HepG2 (cell line): ENCODE measurements around the gene TMEFF2. TPM values are rescaled to one million over a fixed set of nuclear protein-coding genes. Genes with fewer than 3 reads are reported as not detected.

Experiments used
- ATAC-seq: fragments of 200-7000 bp; cut with Tn5 transposase; 3 replicates; pipeline ENCODE4 v1.9.1; 2020; ENCODE audit warnings: mild to moderate bottlenecking, moderate library complexity
- BruUV-seq: library from RNA; stranded (reverse); fragments of 400-500 nt; replicated peaks from 2 replicates; lab custom pipeline; 2021; lab: Mats Ljungman, UMichigan
- CTCF ChIA-PET: fragments of 300-600 bp; formaldehyde crosslinking; extraction: SDS; loops from one replicate; lab custom pipeline; 2021; ENCODE audit warnings: low total read pairs, inconsistent platforms, low intra/inter-chr PET ratio; lab: Yijun Ruan, JAX
- POLR2A ChIA-PET: fragments of 350-600 bp; sonication (Branson Sonifier 250); formaldehyde crosslinking; loops from one replicate; lab custom pipeline; 2020; ENCODE audit warnings: antibody characterized with exemption, inconsistent platforms; lab: Yijun Ruan, JAX
- DNase-seq: peaks from one replicate; pipeline ENCODE4 v3.0.0-alpha.2; 2015; ENCODE audit warnings: low spot score
- FAIRE-seq: peaks from 3 replicates; lab custom pipeline; 2011; peaks lifted over from hg19 to GRCh38; lab: Jason Lieb, UNC
- H2AFZ ChIP-seq: one replicate; pipeline ENCODE4 v1.6.1; 2011; ENCODE audit warnings: low read length, inconsistent platforms
- H3K27ac ChIP-seq: fragments of 300-600 bp; 3 replicates; pipeline ENCODE4 v1.8.0; 2011; ENCODE audit warnings: mixed run types, mild to moderate bottlenecking, mixed read lengths, low read length, inconsistent platforms; ENCODE audit not compliant: insufficient read depth; ENCODE audit errors: extremely low read length
- H3K27me3 ChIP-seq, 2 experiments: fragments of 200-600 bp in 1 of 2; 2 replicates in 1 of 2; 3 replicates in 1 of 2; pipeline versions ENCODE4 v1.6.0 to v1.8.0; 2011; ENCODE audit warnings: low read length in 2 of 2, mild to moderate bottlenecking in 2 of 2, moderate library complexity in 2 of 2, inconsistent platforms in 1 of 2; ENCODE audit not compliant: insufficient read depth in 2 of 2, control insufficient read depth in 1 of 2
- H3K36me3 ChIP-seq, 2 experiments: fragments of 200-600 bp in 1 of 2; replicated peaks in 1 of 2; 2 replicates in 1 of 2; 3 replicates in 1 of 2; pipeline versions ENCODE4 v1.5.1 to v1.8.0; 2011; ENCODE audit warnings: low read length in 2 of 2, inconsistent platforms in 1 of 2; ENCODE audit not compliant: insufficient read depth in 2 of 2, control insufficient read depth in 1 of 2
- H3K4me1 ChIP-seq: 2 replicates; pipeline ENCODE4 v1.5.1; 2012; ENCODE audit warnings: low read length, inconsistent platforms; ENCODE audit not compliant: insufficient read depth
- H3K4me2 ChIP-seq: 2 replicates; pipeline ENCODE4 v1.6.0; 2011; ENCODE audit warnings: low read depth, low read length, inconsistent platforms
- H3K4me3 ChIP-seq, 3 experiments: fragments of 200-600 bp in 1 of 3; sonication (generic), shearing (Covaris generic) in 1 of 3; replicated peaks in 1 of 3; 2 replicates each; pipeline ENCODE4 v1.5.1; 2011 to 2016; ENCODE audit warnings: low read length in 3 of 3, inconsistent platforms in 2 of 3, low read depth in 2 of 3, mild to moderate bottlenecking in 2 of 3, control low read depth in 1 of 3, mixed read lengths in 1 of 3; ENCODE audit not compliant: insufficient read depth in 1 of 3
- H3K79me2 ChIP-seq: one replicate; pipeline ENCODE4 v1.6.1; 2011; ENCODE audit warnings: low read length, inconsistent platforms; ENCODE audit not compliant: insufficient read depth
- H3K9ac ChIP-seq: 2 replicates; pipeline ENCODE4 v1.6.0; 2011; ENCODE audit warnings: mild to moderate bottlenecking, low read depth, low read length, inconsistent platforms; ENCODE audit not compliant: insufficient read depth
- H3K9me3 ChIP-seq: 2 replicates; pipeline ENCODE4 v1.5.1; 2012; ENCODE audit warnings: mild to moderate bottlenecking, low read length
- H4K20me1 ChIP-seq: 2 replicates; pipeline ENCODE4 v1.6.0; 2011; ENCODE audit warnings: inconsistent platforms, mild to moderate bottlenecking, low read length, moderate library complexity; ENCODE audit not compliant: insufficient read depth
- DNMT1 ChIP-seq: sonication (generic); formaldehyde crosslinking; IDR thresholded peaks from 2 replicates; pipeline ENCODE4 v1.5.1; 2020; ENCODE audit warnings: mild to moderate bottlenecking, missing genetic modification reagents
- KLF11 ChIP-seq: IDR thresholded peaks from 2 replicates; pipeline ENCODE4 v1.6.1; 2016; ENCODE audit warnings: missing compliant biosample characterization
- RCOR2 ChIP-seq: IDR thresholded peaks from 2 replicates; pipeline ENCODE4 v1.6.1; 2016; ENCODE audit warnings: missing biosample characterization, missing genetic modification reagents
- SOX13 ChIP-seq, 3 experiments: fragments of 450-650 bp in 1 of 3; sonication (generic) in 1 of 3; formaldehyde crosslinking in 1 of 3; IDR thresholded peaks in 2 of 3; conservative IDR thresholded peaks in 1 of 3; 2 replicates each; pipeline versions ENCODE4 v1.5.0 to v1.6.1; 2016 to 2020; ENCODE audit warnings: antibody characterized with exemption in 1 of 3, mild to moderate bottlenecking in 1 of 3, missing compliant biosample characterization in 1 of 3, missing genetic modification reagents in 1 of 3, moderate library complexity in 1 of 3
- ZFP82 ChIP-seq: sonication (generic); formaldehyde crosslinking; IDR thresholded peaks from 2 replicates; pipeline ENCODE4 v1.5.1; 2020; ENCODE audit warnings: mild to moderate bottlenecking, missing genetic modification reagents, borderline replicate concordance
- ZNF296 ChIP-seq: sonication (generic); formaldehyde crosslinking; conservative IDR thresholded peaks from 2 replicates; pipeline ENCODE4 v1.5.0; 2020; ENCODE audit warnings: mild to moderate bottlenecking, missing genetic modification reagents
- ZNF775 ChIP-seq: sonication (generic); formaldehyde crosslinking; IDR thresholded peaks from 2 replicates; pipeline ENCODE4 v1.4.0; 2020; ENCODE audit warnings: missing genetic modification reagents, mild to moderate bottlenecking, moderate library complexity, borderline replicate concordance
- in situ Hi-C: cut with HindIII; loops from 2 replicates; pipeline ENCODE4 v1.10.0; 2017; ENCODE audit warnings: low pct_unique_long_range_greater_than_20kb; ENCODE audit not compliant: extremely low pct_ligation_motif_present
- intact Hi-C: fragments of 100-400 bp; cut with micrococcal nuclease; formaldehyde crosslinking; loops from one replicate; pipeline ENCODE4 v1.10.0; 2022; ENCODE audit not compliant: unreplicated experiment
- polyA plus RNA-seq, 8 experiments: library from polyadenylated mRNA; depleted of rRNA in 3 of 8; stranded (reverse) in 7 of 8; unstranded in 1 of 8; fragments of >200 nt; fragmentation: Illumina TruSeq in 4 of 8; extraction: Trizol in 4 of 8; gene quantifications; 2 replicates each; pipeline versions ENCODE4 v1.2.1 to v1.2.3, GENCODE V29; 2011 to 2016; ENCODE audit warnings: low read depth in 4 of 8, missing spikeins in 1 of 8, mixed read lengths in 1 of 8; ENCODE audit not compliant: insufficient read depth in 1 of 8
- total RNA-seq, 5 experiments: library from RNA; depleted of rRNA; stranded (reverse); fragments of >200 nt; fragmentation: Illumina TruSeq; extraction: Trizol; gene quantifications; 2 replicates each; pipeline ENCODE4 v1.2.3, GENCODE V29; 2016; ENCODE audit warnings: low read depth in 1 of 5
- TF ChIP-seq, protein P1 (sequence below): sonication (generic); formaldehyde crosslinking; IDR thresholded peaks from 2 replicates; pipeline ENCODE4 v1.5.1; 2020; ENCODE audit warnings: mild to moderate bottlenecking, missing genetic modification reagents, borderline replicate concordance

Gene TMEFF2
- total and polyA plus RNA-seq, 2 of the 13 experiments (the other 11 are each of a cell fraction or from before 2014, with no cell fraction given) = not detected

GRCh38 chr2:192208848-192209247, 14.1 kb upstream of the TMEFF2 start:
- ATAC-seq = no peak
- Histone ChIP-seq H3K9me3 (no peaks in the 10 kb centered on the region), H4K20me1 (no peaks in the 10 kb centered on the region), H3K9ac (no peak overlapping the region), H3K4me1 (no peaks in the 10 kb centered on the region), H3K27me3 (no peaks in the 10 kb centered on the region), H3K4me2 (no peak overlapping the region), H2AFZ (no peak overlapping the region), H3K79me2 (no peaks in the 10 kb centered on the region), H3K36me3 (no peaks in the 10 kb centered on the region), H3K27ac (no peak overlapping the region), H3K4me3 (no peak overlapping the region)
- FAIRE-seq = no peak
- intact Hi-C loops (no loop called here), in situ Hi-C loops (no loop called here)
- TF ChIP-seq, protein P1, sequence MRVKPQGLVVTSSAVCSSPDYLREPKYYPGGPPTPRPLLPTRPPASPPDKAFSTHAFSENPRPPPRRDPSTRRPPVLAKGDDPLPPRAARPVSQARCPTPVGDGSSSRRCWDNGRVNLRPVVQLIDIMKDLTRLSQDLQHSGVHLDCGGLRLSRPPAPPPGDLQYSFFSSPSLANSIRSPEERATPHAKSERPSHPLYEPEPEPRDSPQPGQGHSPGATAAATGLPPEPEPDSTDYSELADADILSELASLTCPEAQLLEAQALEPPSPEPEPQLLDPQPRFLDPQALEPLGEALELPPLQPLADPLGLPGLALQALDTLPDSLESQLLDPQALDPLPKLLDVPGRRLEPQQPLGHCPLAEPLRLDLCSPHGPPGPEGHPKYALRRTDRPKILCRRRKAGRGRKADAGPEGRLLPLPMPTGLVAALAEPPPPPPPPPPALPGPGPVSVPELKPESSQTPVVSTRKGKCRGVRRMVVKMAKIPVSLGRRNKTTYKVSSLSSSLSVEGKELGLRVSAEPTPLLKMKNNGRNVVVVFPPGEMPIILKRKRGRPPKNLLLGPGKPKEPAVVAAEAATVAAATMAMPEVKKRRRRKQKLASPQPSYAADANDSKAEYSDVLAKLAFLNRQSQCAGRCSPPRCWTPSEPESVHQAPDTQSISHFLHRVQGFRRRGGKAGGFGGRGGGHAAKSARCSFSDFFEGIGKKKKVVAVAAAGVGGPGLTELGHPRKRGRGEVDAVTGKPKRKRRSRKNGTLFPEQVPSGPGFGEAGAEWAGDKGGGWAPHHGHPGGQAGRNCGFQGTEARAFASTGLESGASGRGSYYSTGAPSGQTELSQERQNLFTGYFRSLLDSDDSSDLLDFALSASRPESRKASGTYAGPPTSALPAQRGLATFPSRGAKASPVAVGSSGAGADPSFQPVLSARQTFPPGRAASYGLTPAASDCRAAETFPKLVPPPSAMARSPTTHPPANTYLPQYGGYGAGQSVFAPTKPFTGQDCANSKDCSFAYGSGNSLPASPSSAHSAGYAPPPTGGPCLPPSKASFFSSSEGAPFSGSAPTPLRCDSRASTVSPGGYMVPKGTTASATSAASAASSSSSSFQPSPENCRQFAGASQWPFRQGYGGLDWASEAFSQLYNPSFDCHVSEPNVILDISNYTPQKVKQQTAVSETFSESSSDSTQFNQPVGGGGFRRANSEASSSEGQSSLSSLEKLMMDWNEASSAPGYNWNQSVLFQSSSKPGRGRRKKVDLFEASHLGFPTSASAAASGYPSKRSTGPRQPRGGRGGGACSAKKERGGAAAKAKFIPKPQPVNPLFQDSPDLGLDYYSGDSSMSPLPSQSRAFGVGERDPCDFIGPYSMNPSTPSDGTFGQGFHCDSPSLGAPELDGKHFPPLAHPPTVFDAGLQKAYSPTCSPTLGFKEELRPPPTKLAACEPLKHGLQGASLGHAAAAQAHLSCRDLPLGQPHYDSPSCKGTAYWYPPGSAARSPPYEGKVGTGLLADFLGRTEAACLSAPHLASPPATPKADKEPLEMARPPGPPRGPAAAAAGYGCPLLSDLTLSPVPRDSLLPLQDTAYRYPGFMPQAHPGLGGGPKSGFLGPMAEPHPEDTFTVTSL (CRISPR knock-in tag) = no peak
- no peak for TF ChIP-seq KLF11
- TF ChIP-seq DNMT1 (CRISPR knock-in tag) = no peak
- no peak for TF ChIP-seq ZFP82 (CRISPR knock-in tag)
- TF ChIP-seq ZNF296 (CRISPR knock-in tag) = no peak
- TF ChIP-seq RCOR2 (CRISPR knock-in tag) = no peak
- TF ChIP-seq SOX13 (IDR thresholded peaks at IDR 0.05) = no peak
- no peak for TF ChIP-seq SOX13 (CRISPR knock-in tag; conservative IDR thresholded peaks at IDR 0.05 in 1 of 2, IDR thresholded peaks at IDR 0.05 in 1 of 2)
- no peak for TF ChIP-seq ZNF775
- no TSS peak for BruUV-seq
- no peak for DNase-seq
- ChIA-PET CTCF (no interaction called here), POLR2A (no interaction called here)
